ENCODE data around the gene FZR1.

Gene FZR1

GRCh38 chr19:3511506-3512251, 5.6 kb downstream of the FZR1 start:
- H3K79me2 ChIP-seq (ENCODE audit: control insufficient read depth, insufficient read depth, low read length, poor library complexity) = peaks cover 54% of the 10 kb centered on the region
- H3K4me2 ChIP-seq (ENCODE audit: low read length) = no peak overlapping the region
- H2BK120ac ChIP-seq (ENCODE audit: insufficient read depth, low read length, poor library complexity) = no peak overlapping the region
- no CpG with 5 or more reads among the region's 26 CpGs for WGBS (ENCODE audit: extremely low coverage, insufficient coverage, insufficient read length)
- no peak overlapping the region for H2AFZ ChIP-seq (ENCODE audit: insufficient read depth, low read length, poor library complexity)
- no peak overlapping the region for H2AK5ac ChIP-seq (ENCODE audit: low read length)
- H3K4me3 ChIP-seq (ENCODE audit: low read depth, low read length) = no peak overlapping the region
- peaks cover 23 to 32% of the 10 kb centered on the region in 2 experiments for H3K4me1 ChIP-seq (ENCODE audit: control insufficient read depth in 1 of 2, insufficient read depth in 2 of 2, low read length in 2 of 2)
- H3K9ac ChIP-seq (ENCODE audit: low read length) = no peak overlapping the region
- no peak overlapping the region for H3K27ac ChIP-seq (ENCODE audit: low read depth, low read length)
- peaks cover 2% of the 10 kb centered on the region for H3K9me3 ChIP-seq (ENCODE audit: insufficient read depth, low read depth, low read length)
- H2BK12ac ChIP-seq (ENCODE audit: low read length) = no peak overlapping the region
- peaks cover 18% of the 10 kb centered on the region for H3K79me1 ChIP-seq (ENCODE audit: low read length)
- no peak overlapping the region for H4K8ac ChIP-seq (ENCODE audit: low read depth, low read length)
- no peak overlapping the region for H2BK5ac ChIP-seq (ENCODE audit: low read depth, low read length, poor library complexity)
- no peak overlapping the region for H3K23ac ChIP-seq (ENCODE audit: low read length)
- no peak overlapping the region for H4K12ac ChIP-seq (ENCODE audit: low read depth, low read length)
- peak overlapping the region; percentile 38 for H3K18ac ChIP-seq (ENCODE audit: low read length)
- DNase-seq = no peak
- no peak overlapping the region for H3K14ac ChIP-seq (ENCODE audit: low read length)
- H4K91ac ChIP-seq (ENCODE audit: low read depth, low read length) = no peak overlapping the region
- peaks cover 59 to 64% of the 10 kb centered on the region in 2 experiments for H3K36me3 ChIP-seq (ENCODE audit: control insufficient read depth in 1 of 2, insufficient read depth in 2 of 2, low read length in 2 of 2)
- H3K27me3 ChIP-seq (ENCODE audit: insufficient read depth, low read length) = no peaks in the 10 kb centered on the region
- peak overlapping the region; percentile 80 for H3K4ac ChIP-seq (ENCODE audit: low read depth, low read length)

- H3K9me3 ChIP-seq (ENCODE audit: insufficient read depth, low read depth, low read length) = peaks cover 3% of the 10 kb centered on the region
- no peak overlapping the region for H2AFZ ChIP-seq (ENCODE audit: insufficient read depth, low read length, poor library complexity)
- H3K79me1 ChIP-seq (ENCODE audit: low read length) = peaks cover 10% of the 10 kb centered on the region
- H4K91ac ChIP-seq (ENCODE audit: low read depth, low read length) = no peak overlapping the region
- no peak overlapping the region for H3K4me3 ChIP-seq (ENCODE audit: low read depth, low read length)
- no peak overlapping the region for H2BK12ac ChIP-seq (ENCODE audit: low read length)
- H3K4ac ChIP-seq (ENCODE audit: low read depth, low read length) = peak overlapping the region; percentile 80
- H3K18ac ChIP-seq (ENCODE audit: low read length) = no peak overlapping the region
- no peak overlapping the region for H3K9ac ChIP-seq (ENCODE audit: low read length)
- H2BK5ac ChIP-seq (ENCODE audit: low read depth, low read length, poor library complexity) = no peak overlapping the region
- no peaks in the 10 kb centered on the region for H3K27me3 ChIP-seq (ENCODE audit: insufficient read depth, low read length)
- H2AK5ac ChIP-seq (ENCODE audit: low read length) = no peak overlapping the region
- H3K27ac ChIP-seq (ENCODE audit: low read depth, low read length) = no peak overlapping the region
- H4K8ac ChIP-seq (ENCODE audit: low read depth, low read length) = no peak overlapping the region
- no peak overlapping the region for H3K14ac ChIP-seq (ENCODE audit: low read length)
- H3K23ac ChIP-seq (ENCODE audit: low read length) = no peak overlapping the region
- DNase-seq = no peak
- WGBS (ENCODE audit: extremely low coverage, insufficient coverage, insufficient read length) = no CpG with 5 or more reads among the region's 17 CpGs
- no peak overlapping the region for H4K12ac ChIP-seq (ENCODE audit: low read depth, low read length)
- no peak overlapping the region for H3K4me2 ChIP-seq (ENCODE audit: low read length)
- H3K4me1 ChIP-seq (ENCODE audit: control insufficient read depth in 1 of 2, insufficient read depth in 2 of 2, low read length in 2 of 2) = peaks cover 18 to 30% of the 10 kb centered on the region in 2 experiments
- H2BK120ac ChIP-seq (ENCODE audit: insufficient read depth, low read length, poor library complexity) = no peak overlapping the region
- H3K36me3 ChIP-seq (ENCODE audit: control insufficient read depth in 1 of 2, insufficient read depth in 2 of 2, low read length in 2 of 2) = peaks cover 62 to 66% of the 10 kb centered on the region in 2 experiments
- peaks cover 47% of the 10 kb centered on the region for H3K79me2 ChIP-seq (ENCODE audit: control insufficient read depth, insufficient read depth, low read length, poor library complexity)
Measured at GRCh38 chr19:3512562-3513228, 6.6 kb downstream of the FZR1 start.

- WGBS (ENCODE audit: extremely low coverage, insufficient coverage, insufficient read length) = no CpG with 5 or more reads among the region's 23 CpGs
- peaks cover 64% of the 10 kb centered on the region in 2 experiments for H3K36me3 ChIP-seq (ENCODE audit: control insufficient read depth in 1 of 2, insufficient read depth in 2 of 2, low read length in 2 of 2)
- H3K18ac ChIP-seq (ENCODE audit: low read length) = no peak overlapping the region
- no peak overlapping the region for H4K8ac ChIP-seq (ENCODE audit: low read depth, low read length)
- no peak overlapping the region for H2BK120ac ChIP-seq (ENCODE audit: insufficient read depth, low read length, poor library complexity)
- H3K14ac ChIP-seq (ENCODE audit: low read length) = no peak overlapping the region
- H3K27me3 ChIP-seq (ENCODE audit: insufficient read depth, low read length) = no peaks in the 10 kb centered on the region
- H3K4ac ChIP-seq (ENCODE audit: low read depth, low read length) = peak overlapping the region; percentile 82
- no peak overlapping the region for H3K23ac ChIP-seq (ENCODE audit: low read length)
- no peak overlapping the region for H3K27ac ChIP-seq (ENCODE audit: low read depth, low read length)
- no peak overlapping the region for H2BK12ac ChIP-seq (ENCODE audit: low read length)
- peak overlapping the region; percentile 29 for H3K9ac ChIP-seq (ENCODE audit: low read length)
- H2BK5ac ChIP-seq (ENCODE audit: low read depth, low read length, poor library complexity) = no peak overlapping the region
- no peak overlapping the region for H4K12ac ChIP-seq (ENCODE audit: low read depth, low read length)
- H3K4me2 ChIP-seq (ENCODE audit: low read length) = no peak overlapping the region
- peaks cover 45% of the 10 kb centered on the region for H3K79me2 ChIP-seq (ENCODE audit: control insufficient read depth, insufficient read depth, low read length, poor library complexity)
- H3K4me3 ChIP-seq (ENCODE audit: low read depth, low read length) = peak overlapping the region; percentile 14
- H4K91ac ChIP-seq (ENCODE audit: low read depth, low read length) = no peak overlapping the region
- no peak for DNase-seq
- peaks cover 19 to 28% of the 10 kb centered on the region in 2 experiments for H3K4me1 ChIP-seq (ENCODE audit: control insufficient read depth in 1 of 2, insufficient read depth in 2 of 2, low read length in 2 of 2)
- H3K79me1 ChIP-seq (ENCODE audit: low read length) = peaks cover 9% of the 10 kb centered on the region
- no peak overlapping the region for H2AK5ac ChIP-seq (ENCODE audit: low read length)
- H2AFZ ChIP-seq (ENCODE audit: insufficient read depth, low read length, poor library complexity) = no peak overlapping the region
- peaks cover 3% of the 10 kb centered on the region for H3K9me3 ChIP-seq (ENCODE audit: insufficient read depth, low read depth, low read length)
Measured at GRCh38 chr19:3513229-3514140, 7.4 kb downstream of the FZR1 start.

GRCh38 chr19:3514930-3515329, 8.8 kb downstream of the FZR1 start:
- Histone ChIP-seq H2AFZ (ENCODE audit: insufficient read depth, low read length, poor library complexity) (no peak overlapping the region), H3K4ac (ENCODE audit: low read depth, low read length) (peak overlapping the region; percentile 53), H2BK5ac (ENCODE audit: low read depth, low read length, poor library complexity) (no peak overlapping the region), H2BK12ac (ENCODE audit: low read length) (no peak overlapping the region), H3K36me3 (ENCODE audit: control insufficient read depth in 1 of 2, insufficient read depth in 2 of 2, low read length in 2 of 2) (peaks cover 68 to 70% of the 10 kb centered on the region in 2 experiments), H3K9ac (ENCODE audit: low read length) (no peak overlapping the region), H3K4me1 (ENCODE audit: control insufficient read depth in 1 of 2, insufficient read depth in 2 of 2, low read length in 2 of 2) (peaks cover 11 to 27% of the 10 kb centered on the region in 2 experiments), H3K4me3 (ENCODE audit: low read depth, low read length) (no peak overlapping the region), H3K27ac (ENCODE audit: low read depth, low read length) (no peak overlapping the region), H3K23ac (ENCODE audit: low read length) (no peak overlapping the region), H2BK120ac (ENCODE audit: insufficient read depth, low read length, poor library complexity) (no peak overlapping the region), H4K91ac (ENCODE audit: low read depth, low read length) (no peak overlapping the region), H3K27me3 (ENCODE audit: insufficient read depth, low read length) (no peaks in the 10 kb centered on the region), H3K79me2 (ENCODE audit: control insufficient read depth, insufficient read depth, low read length, poor library complexity) (peaks cover 39% of the 10 kb centered on the region), H3K9me3 (ENCODE audit: insufficient read depth, low read depth, low read length) (peaks cover 3% of the 10 kb centered on the region), H2AK5ac (ENCODE audit: low read length) (no peak overlapping the region), H3K18ac (ENCODE audit: low read length) (no peak overlapping the region), H3K14ac (ENCODE audit: low read length) (no peak overlapping the region), H3K79me1 (ENCODE audit: low read length) (no peaks in the 10 kb centered on the region), H3K4me2 (ENCODE audit: low read length) (no peak overlapping the region), H4K8ac (ENCODE audit: low read depth, low read length) (no peak overlapping the region), H4K12ac (ENCODE audit: low read depth, low read length) (no peak overlapping the region)
- no peak for DNase-seq
- WGBS (ENCODE audit: extremely low coverage, insufficient coverage, insufficient read length) = no CpG with 5 or more reads among the region's 12 CpGs
